MCF 10A (cell line): ENCODE data around the gene FAM184B. TPM values are rescaled to one million over a fixed set of nuclear protein-coding genes. Genes with fewer than 3 reads are reported as not detected.
"Not testable (repeated sequence)": the region's sequence is repeated elsewhere in the genome, so short reads cannot be mapped to it uniquely, and the experiment has no call there.

Experiments used
- BruUV-seq: library from RNA; stranded (reverse); fragments of 400-500 nt; replicated peaks from 2 replicates; lab custom pipeline; 2021; lab: Mats Ljungman, UMichigan
- CTCF ChIA-PET: fragments of 300-600 bp; sonication (Branson Sonifier 250); formaldehyde crosslinking; extraction: SDS; loops from one replicate; lab custom pipeline; 2021; ENCODE audit warnings: antibody characterized with exemption, inconsistent platforms; lab: Yijun Ruan, JAX
- POLR2A ChIA-PET: fragments of 300-600, 350-650 bp; sonication (Branson Sonifier 250); formaldehyde crosslinking; extraction: SDS; loops from one replicate; lab custom pipeline; 2020; ENCODE audit warnings: antibody characterized with exemption, inconsistent platforms; lab: Yijun Ruan, JAX
- DNase-seq: peaks from one replicate; pipeline ENCODE4 v3.0.0-alpha.2; 2018; ENCODE audit not compliant: unreplicated experiment
- H3K27ac Mint-ChIP-seq: one replicate; pipeline ENCODE4 v1.8.0; 2022; ENCODE audit warnings: mild to moderate bottlenecking, low read depth, mixed read lengths; ENCODE audit not compliant: unreplicated experiment
- H3K27me3 Mint-ChIP-seq: one replicate; pipeline ENCODE4 v1.8.0; 2022; ENCODE audit warnings: mixed read lengths; ENCODE audit not compliant: insufficient read depth, unreplicated experiment
- H3K36me3 Mint-ChIP-seq: one replicate; pipeline ENCODE4 v1.8.0; 2022; ENCODE audit warnings: mild to moderate bottlenecking, moderate library complexity, mixed read lengths; ENCODE audit not compliant: insufficient read depth, unreplicated experiment
- H3K4me1 Mint-ChIP-seq: one replicate; pipeline ENCODE4 v1.8.0; 2022; ENCODE audit warnings: mixed read lengths; ENCODE audit not compliant: insufficient read depth, unreplicated experiment
- H3K4me3 Mint-ChIP-seq: one replicate; pipeline ENCODE4 v1.8.0; 2022; ENCODE audit warnings: mild to moderate bottlenecking, moderate library complexity, mixed read lengths; ENCODE audit not compliant: unreplicated experiment
- H3K9me3 Mint-ChIP-seq: one replicate; pipeline ENCODE4 v1.8.0; 2022; ENCODE audit warnings: mixed read lengths; ENCODE audit not compliant: unreplicated experiment
- CTCF ChIP-seq: fragments of 200-600 bp; IDR thresholded peaks from one replicate; pipeline ENCODE4 v1.8.0; 2022; ENCODE audit warnings: antibody characterized with exemption, mild to moderate bottlenecking; ENCODE audit not compliant: unreplicated experiment
- intact Hi-C: fragments of 100-400 bp; cut with micrococcal nuclease; formaldehyde crosslinking; loops from 2 replicates; pipeline ENCODE4 v1.14.1; 2022
- total RNA-seq: library from RNA; stranded (reverse); gene quantifications from 2 replicates; pipeline ENCODE4 v1.2.3, GENCODE V29; 2022

The FAM184B gene
- total RNA-seq, 1 experiment from 2014 or later, result not detected

GRCh38 chr4:17662694-17663093 lies 118.7 kb downstream of the FAM184B start:
- POLR2A ChIA-PET, result no interaction called here

GRCh38 chr4:17659196-17659595 lies 122.2 kb downstream of the FAM184B start:
- H3K36me3 Mint-ChIP-seq, DNase-seq, H3K27me3 Mint-ChIP-seq, H3K27ac Mint-ChIP-seq, POLR2A ChIA-PET, H3K4me1 Mint-ChIP-seq, intact Hi-C loops, H3K9me3 Mint-ChIP-seq, H3K4me3 Mint-ChIP-seq, BruUV-seq: not testable (repeated sequence)
- CTCF ChIA-PET, result interaction anchor here (1.0 kb wide), 1 partner anchor 10 kb away, joined by 3 read pairs; no protein-coding TSS in a partner anchor

More at GRCh38 chr4:17662694-17663093, 118.7 kb downstream of the FAM184B start:
- peak; percentile 8 for DNase-seq
- intact Hi-C loops, result no loop called here
- no peak overlapping the region for H3K27ac Mint-ChIP-seq
- H3K4me1 Mint-ChIP-seq, result no peaks in the 10 kb centered on the region
- BruUV-seq, result no TSS peak
- CTCF ChIA-PET, result interaction anchor here (2.5 kb wide), 1 partner anchor 26 kb away, joined by 5 read pairs; no protein-coding TSS in a partner anchor
- H3K4me3 Mint-ChIP-seq, result no peak overlapping the region
- H3K36me3 Mint-ChIP-seq, result no peaks in the 10 kb centered on the region
- H3K9me3 Mint-ChIP-seq, result no peaks in the 10 kb centered on the region
- no peak for TF ChIP-seq CTCF
- no peaks in the 10 kb centered on the region for H3K27me3 Mint-ChIP-seq

- no peaks in the 10 kb centered on the region for H3K9me3 Mint-ChIP-seq
Measured at GRCh38 chr4:17657849-17658248, 123.6 kb downstream of the FAM184B start.

GRCh38 chr4:17657090-17657489 lies 124.3 kb downstream of the FAM184B start:
- Mint-ChIP-seq H3K4me1 (no peaks in the 10 kb centered on the region), H3K27ac (no peak overlapping the region), H3K4me3 (no peak overlapping the region), H3K27me3 (no peaks in the 10 kb centered on the region), H3K36me3 (no peaks in the 10 kb centered on the region), H3K9me3 (no peaks in the 10 kb centered on the region)
- BruUV-seq, result no TSS peak
- DNase-seq, result no peak
- no peak for TF ChIP-seq CTCF
- CTCF ChIA-PET, result interaction anchor here (1.1 kb wide), 2 partner anchors 20 to 709 kb away, joined by 4 to 5 read pairs; no protein-coding TSS in a partner anchor
- intact Hi-C loops, result no loop called here
- POLR2A ChIA-PET, result interaction anchor here (0.6 kb wide), 1 partner anchor 15 kb away, joined by 4 read pairs; no protein-coding TSS in a partner anchor

More at GRCh38 chr4:17657849-17658248, 123.6 kb downstream of the FAM184B start:
- Mint-ChIP-seq H3K4me3 (no peak overlapping the region), H3K27ac (no peak overlapping the region), H3K27me3 (no peaks in the 10 kb centered on the region), H3K4me1 (no peaks in the 10 kb centered on the region), H3K36me3 (no peaks in the 10 kb centered on the region)
- POLR2A ChIA-PET, result no interaction called here
- TF ChIP-seq CTCF, result no peak
- no TSS peak for BruUV-seq
- intact Hi-C loops, result no loop called here
- CTCF ChIA-PET, result interaction anchor here (0.6 to 1.3 kb wide), 4 partner anchors 8 to 212 kb away, joined by 3 to 5 read pairs (median 3); no protein-coding TSS in a partner anchor
- no peak for DNase-seq
